ENCODE measurements around the gene PCDHA3. TPM values are rescaled to one million over a fixed set of nuclear protein-coding genes. Genes with fewer than 3 reads are reported as not detected.

PCDHA3 gene
- total and polyA plus RNA-seq, 2 of the 8 experiments (the other 6 are each of a cell fraction or from before 2014, with no cell fraction given) = 0.48 to 0.67 TPM

- TF ChIP-seq CHD7 (IDR thresholded peaks at IDR 0.05; ENCODE audit: insufficient replicate concordance, low read length) (no peak), POU5F1 (IDR thresholded peaks at IDR 0.05; ENCODE audit: low read depth, low read length) (no peak), JUND (IDR thresholded peaks at IDR 0.05; ENCODE audit: low read length) (no peak), KDM5A (IDR thresholded peaks at IDR 0.05; ENCODE audit: low read length) (no peak), GTF2F1 (IDR thresholded peaks at IDR 0.05; ENCODE audit: borderline replicate concordance, low read depth, low read length) (no peak), USF2 (IDR thresholded peaks at IDR 0.05; ENCODE audit: low read length) (no peak), EGR1 (IDR thresholded peaks at IDR 0.05; ENCODE audit: borderline replicate concordance, low read depth, low read length) (no peak), ZNF274 (IDR thresholded peaks at IDR 0.05; ENCODE audit: borderline replicate concordance, extremely low read depth, low read length) (no peak)
These were observed 8.0 kb downstream of the PCDHA3 start (continued) for GRCh38 chr5:140808889-140809291.
